Stomach (tissue), 4 donors: ENCODE measurements around the gene HTR3A.

ENCODE experiments used
- CTCF ChIP-seq, 7 experiments: fragments of 450-650 bp in 4 of 7; fragments of 200-600 bp in 3 of 7; sonication (generic) in 3 of 7; IDR thresholded peaks; one replicate each; pipeline ENCODE4 v1.5.1; 2016 to 2019; ENCODE audit warnings: antibody characterized with exemption in 7 of 7, control low read depth in 2 of 7, mild to moderate bottlenecking in 1 of 7
- POLR2A ChIP-seq, 4 donors: fragments of 450-650 bp; IDR thresholded peaks; one replicate each; pipeline ENCODE4 v1.6.1; 2016; ENCODE audit warnings: antibody characterized with exemption in 4 of 4, control low read depth in 2 of 4, mild to moderate bottlenecking in 1 of 4, moderate library complexity in 1 of 4
- POLR2AphosphoS5 ChIP-seq, 3 donors: sonication (generic); formaldehyde crosslinking; IDR thresholded peaks; one replicate each; pipeline ENCODE4 v1.6.1; 2016; ENCODE audit warnings: antibody characterized with exemption in 3 of 3

- TF ChIP-seq POLR2A (IDR thresholded peaks at IDR 0.05), result no peak
- no peak for TF ChIP-seq CTCF (IDR thresholded peaks at IDR 0.05)
- no peak for TF ChIP-seq POLR2AphosphoS5 (IDR thresholded peaks at IDR 0.05)
These were observed 14.1 kb upstream of the HTR3A start for GRCh38 chr11:113960702-113961330.
